Activated B cell treated with CpG ODN at 0.5 μM for 24 hours (primary cell): Measurements from ENCODE around the gene RTN3. TPM values are rescaled to one million over a fixed set of nuclear protein-coding genes. Genes with fewer than 3 reads are reported as not detected.

ENCODE experiments used
- ATAC-seq: fragments of 200-7000 bp; cut with Tn5 transposase; one replicate; pipeline ENCODE4 v1.10.0; 2021; ENCODE audit warnings: low read depth, mild to moderate bottlenecking, moderate library complexity
- CTCF ChIA-PET: fragments of 350-600 bp; sonication (Branson Sonifier 250); formaldehyde crosslinking; loops from one replicate; lab custom pipeline; 2021; ENCODE audit warnings: antibody characterized with exemption; lab: Charles Lee
- POLR2A ChIA-PET: fragments of 350-600 bp; sonication (Branson Sonifier 250); formaldehyde crosslinking; loops from one replicate; lab custom pipeline; 2021; ENCODE audit warnings: antibody characterized with exemption; lab: Charles Lee
- DNase-seq: peaks from one replicate; pipeline ENCODE4 v3.0.0; 2022
- H3K27ac Mint-ChIP-seq: one replicate; pipeline ENCODE4 v1.8.0; 2020; ENCODE audit warnings: mixed read lengths
- H3K27me3 Mint-ChIP-seq: one replicate; pipeline ENCODE4 v1.8.0; 2021; ENCODE audit warnings: mixed read lengths
- H3K36me3 Mint-ChIP-seq: one replicate; pipeline ENCODE4 v1.8.0; 2021; ENCODE audit warnings: low read depth, mixed read lengths
- H3K4me1 Mint-ChIP-seq: one replicate; pipeline ENCODE4 v1.8.0; 2021; ENCODE audit warnings: mixed read lengths
- H3K4me3 Mint-ChIP-seq: one replicate; pipeline ENCODE4 v1.8.0; 2020; ENCODE audit warnings: mild to moderate bottlenecking, mixed read lengths
- H3K9me3 Mint-ChIP-seq: one replicate; pipeline ENCODE4 v1.8.0; 2020; ENCODE audit warnings: mixed read lengths
- intact Hi-C: fragments of 100-400 bp; cut with micrococcal nuclease; formaldehyde crosslinking; loops from one replicate; pipeline ENCODE4 v1.15.1; 2024
- total RNA-seq: library from RNA; stranded (reverse); gene quantifications from 2 replicates; pipeline ENCODE4 v1.2.3, GENCODE V29; 2022
- TF ChIP-seq, protein P1 (sequence below): fragments of 200-600 bp; IDR thresholded peaks from one replicate; pipeline ENCODE4 v1.8.0; 2022; ENCODE audit warnings: antibody characterized with exemption, mild to moderate bottlenecking

The RTN3 gene
- total RNA-seq, 1 donor from 2014 or later: 18.5 TPM

DNA sequence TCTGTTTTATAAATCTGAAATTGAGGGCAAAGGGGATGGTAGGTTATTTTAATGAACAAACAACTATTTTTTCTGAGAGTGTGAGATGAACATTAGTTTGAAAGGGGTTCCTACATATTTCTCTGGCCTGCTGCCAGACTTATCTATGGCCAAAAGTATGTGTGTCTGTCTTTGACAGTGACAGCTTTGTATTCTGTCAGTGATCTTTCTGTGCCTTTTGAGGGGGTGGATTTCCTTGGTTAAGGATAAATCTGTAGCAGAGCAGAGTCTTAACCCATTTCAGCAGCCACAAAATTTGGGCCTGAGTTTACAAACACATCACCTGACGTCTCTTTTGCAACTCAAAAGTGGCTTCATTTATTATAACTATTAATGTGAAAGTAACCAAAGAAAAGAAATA lies 56.4 kb downstream of the RTN3 start:
- POLR2A ChIA-PET: no interaction called here
- ATAC-seq (no peak), DNase-seq (no peak)
- TF ChIP-seq, protein P1, sequence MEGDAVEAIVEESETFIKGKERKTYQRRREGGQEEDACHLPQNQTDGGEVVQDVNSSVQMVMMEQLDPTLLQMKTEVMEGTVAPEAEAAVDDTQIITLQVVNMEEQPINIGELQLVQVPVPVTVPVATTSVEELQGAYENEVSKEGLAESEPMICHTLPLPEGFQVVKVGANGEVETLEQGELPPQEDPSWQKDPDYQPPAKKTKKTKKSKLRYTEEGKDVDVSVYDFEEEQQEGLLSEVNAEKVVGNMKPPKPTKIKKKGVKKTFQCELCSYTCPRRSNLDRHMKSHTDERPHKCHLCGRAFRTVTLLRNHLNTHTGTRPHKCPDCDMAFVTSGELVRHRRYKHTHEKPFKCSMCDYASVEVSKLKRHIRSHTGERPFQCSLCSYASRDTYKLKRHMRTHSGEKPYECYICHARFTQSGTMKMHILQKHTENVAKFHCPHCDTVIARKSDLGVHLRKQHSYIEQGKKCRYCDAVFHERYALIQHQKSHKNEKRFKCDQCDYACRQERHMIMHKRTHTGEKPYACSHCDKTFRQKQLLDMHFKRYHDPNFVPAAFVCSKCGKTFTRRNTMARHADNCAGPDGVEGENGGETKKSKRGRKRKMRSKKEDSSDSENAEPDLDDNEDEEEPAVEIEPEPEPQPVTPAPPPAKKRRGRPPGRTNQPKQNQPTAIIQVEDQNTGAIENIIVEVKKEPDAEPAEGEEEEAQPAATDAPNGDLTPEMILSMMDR: no peak
- no peaks in the 10 kb centered on the region for H3K36me3 Mint-ChIP-seq
- no peaks in the 10 kb centered on the region for H3K27me3 Mint-ChIP-seq
- H3K27ac Mint-ChIP-seq: no peak overlapping the region
- CTCF ChIA-PET: interaction anchor here (0.8 to 4.8 kb wide), 10 partner anchors 8 to 258 kb away, joined by 3 to 48 read pairs (median 4); partner anchors contain the start of genes ATL3 and RTN3
- peaks cover 2% of the 10 kb centered on the region for H3K4me1 Mint-ChIP-seq
- intact Hi-C loops: loop anchor here (1.0 kb wide), 3 partner anchors 66 to 259 kb away; partner anchors contain the start of gene ATL3
- H3K9me3 Mint-ChIP-seq: no peaks in the 10 kb centered on the region
- H3K4me3 Mint-ChIP-seq: no peak overlapping the region

DNA sequence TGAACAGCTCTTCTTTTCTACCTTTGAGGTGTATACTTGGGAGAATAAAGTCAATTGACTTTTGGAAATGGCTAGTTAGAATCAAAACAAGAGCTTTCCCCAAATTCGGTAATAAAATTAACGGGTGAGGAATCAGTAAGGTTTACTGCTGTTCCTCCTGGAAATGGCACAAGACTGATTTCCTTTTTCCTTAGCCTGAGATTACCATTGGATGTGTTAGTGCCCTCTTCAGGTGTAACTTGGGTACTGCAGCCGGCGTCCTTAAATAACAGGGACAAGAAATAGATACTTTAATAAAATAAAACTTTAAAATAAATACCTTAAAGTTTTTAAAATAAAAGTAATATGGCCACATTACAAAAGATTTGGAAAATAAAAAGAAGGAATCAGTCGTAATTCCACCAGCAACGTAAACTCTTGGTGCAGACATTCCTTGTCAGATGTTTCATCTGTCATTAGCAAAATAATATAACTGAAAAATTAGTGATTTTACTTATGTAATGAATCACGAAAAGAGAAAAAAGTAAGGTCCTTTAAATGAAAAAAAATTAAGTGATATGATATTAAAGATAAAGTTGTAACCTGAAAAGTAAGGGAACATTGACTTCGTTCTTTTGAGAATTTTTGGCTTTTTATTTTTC lies 57.5 kb downstream of the RTN3 start:
- H3K4me3 Mint-ChIP-seq: no peak overlapping the region
- no peaks in the 10 kb centered on the region for H3K36me3 Mint-ChIP-seq
- no peak for ATAC-seq
- TF ChIP-seq, protein P1: peak; percentile 100
- peak; percentile 37 for DNase-seq
- no peak overlapping the region for H3K27ac Mint-ChIP-seq
- CTCF ChIA-PET: interaction anchor here (0.6 to 4.8 kb wide), 14 partner anchors 10 to 704 kb away, joined by 3 to 48 read pairs (median 3); partner anchors contain the start of genes ATL3 and RTN3
- intact Hi-C loops: loop anchor here (1.0 kb wide), 3 partner anchors 68 to 261 kb away; partner anchors contain the start of gene ATL3
- peaks cover 2% of the 10 kb centered on the region for H3K4me1 Mint-ChIP-seq
- no peaks in the 10 kb centered on the region for H3K9me3 Mint-ChIP-seq
- no peaks in the 10 kb centered on the region for H3K27me3 Mint-ChIP-seq
- POLR2A ChIA-PET: no interaction called here

DNA sequence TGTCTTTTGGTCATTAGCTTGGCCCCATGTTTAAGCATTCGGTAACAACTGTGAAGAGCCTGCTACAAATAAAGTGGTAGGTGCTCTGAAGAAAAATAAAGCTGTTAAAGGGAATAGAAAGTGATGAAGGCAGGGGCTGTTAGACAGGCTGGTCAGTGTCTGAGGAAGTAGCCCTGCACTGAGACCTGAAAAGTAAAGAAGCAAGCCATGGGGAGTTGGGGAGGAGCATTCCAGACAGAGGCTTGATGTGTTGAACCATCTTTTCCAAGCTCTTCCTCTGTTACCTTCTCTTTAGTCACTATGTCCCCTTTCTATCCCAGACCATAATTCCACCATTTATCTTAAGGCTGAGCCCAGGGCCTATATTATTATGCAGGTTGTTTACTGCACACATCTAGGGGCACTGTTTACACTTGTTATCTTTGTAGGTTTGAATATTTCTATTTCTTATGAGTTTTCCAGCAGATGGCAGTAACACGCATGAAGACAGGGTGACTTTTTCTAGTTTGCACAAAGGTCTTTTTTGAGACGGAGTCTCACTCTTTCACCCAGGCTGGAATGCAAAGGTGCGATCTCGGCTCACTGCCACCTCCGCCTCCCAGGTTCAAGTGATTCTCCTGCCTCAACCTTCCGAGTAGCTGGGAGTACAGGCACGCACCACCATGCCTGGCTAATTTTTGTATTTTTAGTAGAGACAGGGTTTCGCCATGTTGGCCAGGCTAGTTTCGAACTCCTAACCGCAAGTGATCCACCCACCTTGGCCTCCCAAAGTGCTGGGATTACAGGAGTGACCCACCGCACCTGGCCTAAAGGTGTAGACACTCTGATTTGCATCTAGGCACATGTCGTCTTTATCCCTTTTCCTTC lies 64.2 kb downstream of the RTN3 start:
- H3K4me1 Mint-ChIP-seq: no peaks in the 10 kb centered on the region
- H3K9me3 Mint-ChIP-seq: no peaks in the 10 kb centered on the region
- ATAC-seq (no peak), DNase-seq (no peak)
- H3K27ac Mint-ChIP-seq: no peak overlapping the region
- CTCF ChIA-PET: interaction anchor here (1.0 kb wide), 1 partner anchor 22 kb away, joined by 4 read pairs; no protein-coding TSS in a partner anchor
- H3K4me3 Mint-ChIP-seq: no peak overlapping the region
- H3K27me3 Mint-ChIP-seq: no peaks in the 10 kb centered on the region
- TF ChIP-seq, protein P1: no peak
- H3K36me3 Mint-ChIP-seq: peaks cover 7% of the 10 kb centered on the region
- POLR2A ChIA-PET: no interaction called here
- intact Hi-C loops: loop anchor here (1.0 kb wide), 1 partner anchor 403 kb away; no protein-coding TSS in a partner anchor

DNA sequence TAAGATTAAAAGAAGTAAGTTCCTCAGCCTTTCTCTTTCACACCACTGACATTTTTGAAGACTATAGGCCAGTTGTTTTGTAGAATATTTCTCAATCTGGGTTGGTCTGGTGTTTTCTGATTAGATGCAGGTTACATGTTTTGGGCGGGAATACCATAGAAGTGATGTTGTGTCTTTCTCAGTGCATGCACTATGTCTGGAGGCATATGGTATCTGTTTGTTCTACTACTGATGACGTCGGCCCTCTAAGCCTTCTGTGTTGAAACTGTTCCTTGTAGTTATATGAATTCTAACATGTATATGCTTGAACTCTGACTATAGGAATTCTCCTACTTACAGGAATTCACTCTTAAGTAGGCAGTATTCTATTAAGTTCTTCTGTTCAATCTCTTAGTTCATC lies 65.7 kb downstream of the RTN3 start:
- no peak for ATAC-seq
- TF ChIP-seq, protein P1: no peak
- POLR2A ChIA-PET: no interaction called here
- H3K4me3 Mint-ChIP-seq: no peak overlapping the region
- H3K27ac Mint-ChIP-seq: no peak overlapping the region
- intact Hi-C loops: no loop called here
- H3K4me1 Mint-ChIP-seq: no peaks in the 10 kb centered on the region
- CTCF ChIA-PET: interaction anchor here (1.0 kb wide), 1 partner anchor 21 kb away, joined by 4 read pairs; no protein-coding TSS in a partner anchor
- H3K36me3 Mint-ChIP-seq: peaks cover 18% of the 10 kb centered on the region
- no peak for DNase-seq
- no peaks in the 10 kb centered on the region for H3K9me3 Mint-ChIP-seq
- no peaks in the 10 kb centered on the region for H3K27me3 Mint-ChIP-seq

DNA sequence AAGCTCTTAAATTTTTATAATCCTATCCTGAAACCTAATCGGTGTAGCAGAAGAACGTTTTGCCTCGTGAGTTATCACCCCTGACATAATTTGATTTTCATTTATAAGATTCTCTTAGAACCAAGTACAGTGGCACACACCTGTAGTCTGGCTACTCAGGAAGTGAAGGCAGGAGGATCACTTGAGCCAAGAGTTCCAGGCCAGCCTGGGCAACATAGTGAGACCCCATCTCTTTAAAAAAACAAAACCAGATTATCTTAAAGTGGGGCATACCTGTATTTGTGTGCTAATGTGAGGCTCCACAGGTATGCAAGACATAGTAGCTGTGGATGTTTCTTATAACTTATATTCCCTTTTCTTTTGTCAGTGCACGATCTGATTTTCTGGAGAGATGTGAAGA lies 68.3 kb downstream of the RTN3 start:
- H3K36me3 Mint-ChIP-seq: peaks cover 31% of the 10 kb centered on the region

More for the DNA sequence above, 68.3 kb downstream of the RTN3 start:
- H3K4me1 Mint-ChIP-seq: no peaks in the 10 kb centered on the region
- ChIA-PET POLR2A (no interaction called here), CTCF (interaction anchor here (0.9 kb wide), 1 partner anchor 12 kb away, joined by 3 read pairs; no protein-coding TSS in a partner anchor)
- no peaks in the 10 kb centered on the region for H3K9me3 Mint-ChIP-seq
- no peak for DNase-seq
- no peaks in the 10 kb centered on the region for H3K27me3 Mint-ChIP-seq
- ATAC-seq: no peak
- H3K27ac Mint-ChIP-seq: no peak overlapping the region
- intact Hi-C loops: no loop called here
- TF ChIP-seq, protein P1: no peak
- H3K4me3 Mint-ChIP-seq: no peak overlapping the region
